H9 (cell line): Measurements from ENCODE around the gene SSH3. TPM values are rescaled to one million over a fixed set of nuclear protein-coding genes. Genes with fewer than 3 reads are reported as not detected.

Experiments
- DNase-seq: peaks from one replicate; pipeline ENCODE4 v3.0.0-alpha.2; 2017
- H2AFZ ChIP-seq: one replicate; pipeline ENCODE4 v1.6.1; 2013; ENCODE audit warnings: mild to moderate bottlenecking, low read length, control low read depth, moderate library complexity
- H2AK5ac ChIP-seq: 2 replicates; pipeline ENCODE4 v1.6.1; 2013; ENCODE audit warnings: low read length, control low read depth, mixed read lengths; ENCODE audit not compliant: insufficient read length
- H2BK120ac ChIP-seq: one replicate; pipeline ENCODE4 v1.6.1; 2013; ENCODE audit warnings: low read depth, mild to moderate bottlenecking, low read length, control low read depth, inconsistent platforms; ENCODE audit not compliant: poor library complexity, severe bottlenecking
- H2BK12ac ChIP-seq: 2 replicates; pipeline ENCODE4 v1.6.1; 2013; ENCODE audit warnings: low read length, control low read depth, mixed read lengths, low read depth; ENCODE audit not compliant: insufficient read length
- H2BK15ac ChIP-seq: 2 replicates; pipeline ENCODE4 v1.6.1; 2013; ENCODE audit warnings: low read depth, low read length, control low read depth
- H2BK20ac ChIP-seq: one replicate; pipeline ENCODE4 v1.6.1; 2013; ENCODE audit warnings: low read depth, mild to moderate bottlenecking, low read length, control low read depth, inconsistent platforms; ENCODE audit not compliant: poor library complexity, severe bottlenecking
- H2BK5ac ChIP-seq: 2 replicates; pipeline ENCODE4 v1.6.1; 2013; ENCODE audit warnings: low read length, control low read depth, mixed read lengths; ENCODE audit not compliant: insufficient read length
- H3K14ac ChIP-seq: 2 replicates; pipeline ENCODE4 v1.6.1; 2013; ENCODE audit warnings: low read length, control low read depth; ENCODE audit not compliant: insufficient read depth
- H3K18ac ChIP-seq: 2 replicates; pipeline ENCODE4 v1.6.1; 2013; ENCODE audit warnings: low read depth, mild to moderate bottlenecking, mixed read lengths, low read length, control low read depth; ENCODE audit not compliant: insufficient read length
- H3K23ac ChIP-seq: 2 replicates; pipeline ENCODE4 v1.6.1; 2013; ENCODE audit warnings: low read length, control low read depth, mixed read lengths, low read depth; ENCODE audit not compliant: insufficient read length
- H3K23me2 ChIP-seq: 2 replicates; pipeline ENCODE4 v1.6.1; 2013; ENCODE audit warnings: low read depth, mild to moderate bottlenecking, mixed read lengths, low read length, control low read depth; ENCODE audit not compliant: insufficient read length, poor library complexity, severe bottlenecking
- H3K27ac ChIP-seq: 2 replicates; pipeline ENCODE4 v1.5.1; 2013; ENCODE audit warnings: low read length, control low read depth, mixed read lengths, low read depth; ENCODE audit not compliant: insufficient read length
- H3K27me3 ChIP-seq: 2 replicates; pipeline ENCODE4 v1.6.1; 2013; ENCODE audit warnings: low read length, control low read depth, inconsistent platforms; ENCODE audit not compliant: insufficient read depth
- H3K4ac ChIP-seq: 2 replicates; pipeline ENCODE4 v1.6.1; 2013; ENCODE audit warnings: low read depth, mild to moderate bottlenecking, control low read depth, inconsistent platforms, low read length, moderate library complexity
- H3K4me1 ChIP-seq: 2 replicates; pipeline ENCODE4 v1.6.1; 2013; ENCODE audit warnings: low read length, control low read depth, inconsistent platforms; ENCODE audit not compliant: insufficient read depth
- H3K4me2 ChIP-seq: 2 replicates; pipeline ENCODE4 v1.6.1; 2013; ENCODE audit warnings: low read length, control low read depth, mixed read lengths; ENCODE audit not compliant: insufficient read length, insufficient read depth
- H3K56ac ChIP-seq: 2 replicates; pipeline ENCODE4 v1.6.1; 2013; ENCODE audit warnings: low read depth, mild to moderate bottlenecking, mixed read lengths, low read length, control low read depth; ENCODE audit not compliant: insufficient read length
- H3K79me1 ChIP-seq: 2 replicates; pipeline ENCODE4 v1.6.1; 2013; ENCODE audit warnings: low read depth, mild to moderate bottlenecking, moderate library complexity, low read length, control low read depth, inconsistent platforms; ENCODE audit not compliant: insufficient read depth, poor library complexity, severe bottlenecking
- H3K79me2 ChIP-seq: 2 replicates; pipeline ENCODE4 v1.6.1; 2013; ENCODE audit warnings: low read length, control low read depth, inconsistent platforms; ENCODE audit not compliant: insufficient read depth
- H3K9ac ChIP-seq: 2 replicates; pipeline ENCODE4 v1.6.1; 2013; ENCODE audit warnings: low read length, control low read depth, mixed read lengths; ENCODE audit not compliant: insufficient read length; ENCODE audit errors: extremely low read depth
- H3K9me3 ChIP-seq: one replicate; pipeline ENCODE4 v1.6.1; 2013; ENCODE audit warnings: low read depth, low read length, inconsistent platforms; ENCODE audit not compliant: control insufficient read depth
- H3T11ph ChIP-seq: one replicate; pipeline ENCODE4 v1.6.1; 2013; ENCODE audit warnings: mild to moderate bottlenecking, low read length, control low read depth, inconsistent platforms
- H4K20me1 ChIP-seq: one replicate; pipeline ENCODE4 v1.6.1; 2013; ENCODE audit not compliant: control insufficient read depth, insufficient read length, insufficient read depth
- H4K5ac ChIP-seq: 2 replicates; pipeline ENCODE4 v1.6.1; 2013; ENCODE audit warnings: low read depth, mild to moderate bottlenecking, mixed read lengths, low read length, control low read depth; ENCODE audit not compliant: insufficient read length
- H4K8ac ChIP-seq: replicated peaks from 2 replicates; pipeline ENCODE4 v1.6.1; 2013; ENCODE audit warnings: low read length, control low read depth, mixed read lengths, low read depth; ENCODE audit not compliant: insufficient read length
- H4K91ac ChIP-seq: 2 replicates; pipeline ENCODE4 v1.6.1; 2013; ENCODE audit warnings: low read depth, mild to moderate bottlenecking, moderate library complexity, mixed read lengths, low read length, control low read depth; ENCODE audit not compliant: insufficient read length
- H3K27ac Mint-ChIP-seq, 3 experiments: 2 replicates in 2 of 3; 3 replicates in 1 of 3; pipeline ENCODE4 v1.8.0; 2020 to 2021; ENCODE audit warnings: mixed read lengths in 3 of 3, mild to moderate bottlenecking in 1 of 3, moderate library complexity in 1 of 3
- H3K27me3 Mint-ChIP-seq: 2 replicates; pipeline ENCODE4 v1.8.0; 2021; ENCODE audit warnings: low read depth, mild to moderate bottlenecking, moderate library complexity, mixed read lengths
- H3K36me3 Mint-ChIP-seq, 3 experiments: 2 replicates in 2 of 3; 3 replicates in 1 of 3; pipeline ENCODE4 v1.8.0; 2020 to 2021; ENCODE audit warnings: low read depth in 3 of 3, mixed read lengths in 3 of 3; ENCODE audit not compliant: insufficient read depth in 1 of 3
- H3K4me1 Mint-ChIP-seq, 2 experiments: 2 replicates each; pipeline ENCODE4 v1.8.0; 2020; ENCODE audit warnings: mixed read lengths in 2 of 2
- H3K4me3 Mint-ChIP-seq, 2 experiments: 2 replicates in 1 of 2; 3 replicates in 1 of 2; pipeline ENCODE4 v1.8.0; 2020 to 2021; ENCODE audit warnings: mild to moderate bottlenecking in 2 of 2, mixed read lengths in 2 of 2, moderate library complexity in 1 of 2
- H3K9me3 Mint-ChIP-seq, 2 experiments: 2 replicates in 1 of 2; 3 replicates in 1 of 2; pipeline ENCODE4 v1.8.0; 2020; ENCODE audit warnings: mild to moderate bottlenecking in 2 of 2, mixed read lengths in 2 of 2, moderate library complexity in 1 of 2
- WGBS: extraction: QIAGEN DNeasy Blood & Tissue Kit; methylation state at CpG from one replicate; pipeline ENCODE4 v1.1.7; 2013; ENCODE audit warnings: missing lambda C conversion rate, low lambda C conversion rate, mixed read lengths; ENCODE audit not compliant: insufficient read length; ENCODE audit errors: extremely low coverage; 5-methylcytosine and 5-hydroxymethylcytosine counted together
- total RNA-seq: library from RNA; stranded (reverse); gene quantifications from 2 replicates; pipeline ENCODE4 v1.2.1, GENCODE V29; 2021
- TF ChIP-seq, protein P1 (sequence below): fragments of 200-600 bp; sonication (generic); conservative IDR thresholded peaks from 3 replicates; pipeline ENCODE4 v1.8.0; 2021; ENCODE audit warnings: antibody characterized with exemption, mild to moderate bottlenecking

SSH3 gene
- total RNA-seq, 1 experiment from 2014 or later: 42.2 TPM

- no peak overlapping the region for H3K27ac ChIP-seq
- H3K9ac ChIP-seq: no peak overlapping the region
Measured at GRCh38 chr11:67302571-67303131, 679 bp upstream of the SSH3 start.

More at GRCh38 chr11:67302571-67303131, 679 bp upstream of the SSH3 start:
- H2BK20ac ChIP-seq: no peak overlapping the region
- H2BK12ac ChIP-seq: no peak overlapping the region
- peak; percentile 85 for DNase-seq
- H3K14ac ChIP-seq: peak overlapping the region; percentile 45; the same call in 1 of the 2 replicates
- no peaks in the 10 kb centered on the region for H3K4me1 ChIP-seq
- peaks cover 16% of the 10 kb centered on the region for H3K23me2 ChIP-seq
- H4K5ac ChIP-seq: no peak overlapping the region
- no peak overlapping the region for H2BK5ac ChIP-seq
- H3K27me3 ChIP-seq: no peaks in the 10 kb centered on the region
- H4K91ac ChIP-seq: no peak overlapping the region
- no peaks in the 10 kb centered on the region for H3K79me2 ChIP-seq
- Mint-ChIP-seq H3K27ac (peak overlapping the region in 2 of 3 experiments; percentile 24 to 90; a peak in 4 of 7 replicates), H3K9me3 (no peaks in the 10 kb centered on the region), H3K27me3 (peaks cover 6% of the 10 kb centered on the region), H3K36me3 (peaks cover 2 to 31% (median 13%) of the 10 kb centered on the region in 3 experiments; a peak in 5 of 7 replicates), H3K4me1 (peaks cover 11 to 16% of the 10 kb centered on the region in 2 experiments), H3K4me3 (peak overlapping the region; percentile 65 to 79)
- no peak overlapping the region for H2AFZ ChIP-seq
- no peaks in the 10 kb centered on the region for H3K79me1 ChIP-seq
- TF ChIP-seq, protein P1, sequence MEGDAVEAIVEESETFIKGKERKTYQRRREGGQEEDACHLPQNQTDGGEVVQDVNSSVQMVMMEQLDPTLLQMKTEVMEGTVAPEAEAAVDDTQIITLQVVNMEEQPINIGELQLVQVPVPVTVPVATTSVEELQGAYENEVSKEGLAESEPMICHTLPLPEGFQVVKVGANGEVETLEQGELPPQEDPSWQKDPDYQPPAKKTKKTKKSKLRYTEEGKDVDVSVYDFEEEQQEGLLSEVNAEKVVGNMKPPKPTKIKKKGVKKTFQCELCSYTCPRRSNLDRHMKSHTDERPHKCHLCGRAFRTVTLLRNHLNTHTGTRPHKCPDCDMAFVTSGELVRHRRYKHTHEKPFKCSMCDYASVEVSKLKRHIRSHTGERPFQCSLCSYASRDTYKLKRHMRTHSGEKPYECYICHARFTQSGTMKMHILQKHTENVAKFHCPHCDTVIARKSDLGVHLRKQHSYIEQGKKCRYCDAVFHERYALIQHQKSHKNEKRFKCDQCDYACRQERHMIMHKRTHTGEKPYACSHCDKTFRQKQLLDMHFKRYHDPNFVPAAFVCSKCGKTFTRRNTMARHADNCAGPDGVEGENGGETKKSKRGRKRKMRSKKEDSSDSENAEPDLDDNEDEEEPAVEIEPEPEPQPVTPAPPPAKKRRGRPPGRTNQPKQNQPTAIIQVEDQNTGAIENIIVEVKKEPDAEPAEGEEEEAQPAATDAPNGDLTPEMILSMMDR: no peak
- H4K20me1 ChIP-seq: no peaks in the 10 kb centered on the region
- H3K23ac ChIP-seq: no peak overlapping the region
- no peak overlapping the region for H3K56ac ChIP-seq
- no CpG with 5 or more reads among the region's 23 CpGs for WGBS
- H2BK120ac ChIP-seq: no peak overlapping the region
- no peak overlapping the region for H3K18ac ChIP-seq
- no peak overlapping the region for H4K8ac ChIP-seq
- H2BK15ac ChIP-seq: no peak overlapping the region
- no peaks in the 10 kb centered on the region for H3K9me3 ChIP-seq
- no peak overlapping the region for H2AK5ac ChIP-seq
- H3K4ac ChIP-seq: no peak overlapping the region
- no peak overlapping the region for H3T11ph ChIP-seq
- H3K4me2 ChIP-seq: peak overlapping the region; percentile 65
